Spleen (tissue), 11 donors: ENCODE data around the gene SPATA25. TPM values are rescaled to one million over a fixed set of nuclear protein-coding genes. Genes with fewer than 3 reads are reported as not detected.

ENCODE experiments used
- DNase-seq: peaks from one replicate; pipeline ENCODE4 v3.0.0-alpha.2; 2020
- H3K27ac ChIP-seq, 8 donors: fragments of 200-600 bp; sonication (generic) in 7 of 8; 1 replicate in 4 of 8; 2 replicates in 4 of 8; pipeline versions ENCODE4 v1.5.0 to v1.8.0; 2016 to 2021; ENCODE audit warnings: inconsistent platforms in 4 of 8, mild to moderate bottlenecking in 4 of 8, moderate library complexity in 1 of 8
- H3K27me3 ChIP-seq, 7 donors: fragments of 200-600 bp; sonication (generic) in 6 of 7; replicated peaks in 1 of 7; 1 replicate in 4 of 7; 2 replicates in 3 of 7; pipeline versions ENCODE4 v1.5.0 to v1.8.0; 2016 to 2021; ENCODE audit warnings: inconsistent platforms in 3 of 7, mild to moderate bottlenecking in 1 of 7
- H3K36me3 ChIP-seq, 6 donors: fragments of 200-600 bp; sonication (generic) in 5 of 6; 1 replicate in 4 of 6; 2 replicates in 2 of 6; pipeline versions ENCODE4 v1.5.0 to v1.8.0; 2016 to 2021; ENCODE audit warnings: inconsistent platforms in 2 of 6
- H3K4me1 ChIP-seq, 6 donors: fragments of 200-600 bp; sonication (generic) in 5 of 6; 1 replicate in 3 of 6; 2 replicates in 3 of 6; pipeline versions ENCODE4 v1.5.0 to v1.8.0; 2016 to 2021; ENCODE audit warnings: inconsistent platforms in 3 of 6
- H3K4me3 ChIP-seq, 8 donors: fragments of 200-600 bp; sonication (generic) in 7 of 8; 1 replicate in 4 of 8; 2 replicates in 4 of 8; pipeline versions ENCODE4 v1.5.0 to v1.8.0; 2016 to 2021; ENCODE audit warnings: inconsistent platforms in 4 of 8, mild to moderate bottlenecking in 4 of 8, moderate library complexity in 2 of 8
- H3K9me3 ChIP-seq, 8 donors: fragments of 200-600 bp; sonication (generic) in 7 of 8; 1 replicate in 4 of 8; 2 replicates in 4 of 8; pipeline versions ENCODE4 v1.5.0 to v1.8.0; 2016 to 2021; ENCODE audit warnings: inconsistent platforms in 4 of 8
- CTCF ChIP-seq, 11 experiments: fragments of 200-600 bp in 7 of 11; fragments of 450-650 bp in 4 of 11; sonication (generic) in 4 of 11; IDR thresholded peaks in 8 of 11; conservative IDR thresholded peaks in 3 of 11; 1 replicate in 7 of 11; 2 replicates in 4 of 11; pipeline versions ENCODE4 v1.4.0 to v1.8.0; 2016 to 2021; ENCODE audit warnings: antibody characterized with exemption in 11 of 11, inconsistent platforms in 4 of 11, mild to moderate bottlenecking in 1 of 11
- POLR2A ChIP-seq, 3 donors: fragments of 450-650 bp; IDR thresholded peaks; one replicate each; pipeline ENCODE4 v1.5.1; 2017; ENCODE audit warnings: antibody characterized with exemption in 3 of 3, mild to moderate bottlenecking in 1 of 3
- POLR2AphosphoS5 ChIP-seq, 3 donors: sonication (generic); formaldehyde crosslinking; IDR thresholded peaks; one replicate each; pipeline ENCODE4 v1.5.1; 2017; ENCODE audit warnings: antibody characterized with exemption in 3 of 3
- WGBS, 5 donors: extraction: QIAGEN DNeasy Blood & Tissue Kit in 3 of 5; methylation state at CpG; one replicate each; pipeline versions ENCODE4 v1.1.5 to v1.1.7; 2013 to 2018; 5-methylcytosine and 5-hydroxymethylcytosine counted together
- intact Hi-C: fragments of 100-400 bp; cut with DNase I; formaldehyde crosslinking; loops from one replicate; pipeline ENCODE4 v1.15.0; 2023; ENCODE audit warnings: low total_unique reads
- polyA plus RNA-seq, 3 donors: library from polyadenylated mRNA; stranded (reverse); fragments of 200-250 nt; gene quantifications; one replicate each; pipeline ENCODE4 v1.2.1, GENCODE V29; 2013
- total RNA-seq, 7 donors: library from RNA; depleted of rRNA in 3 of 7; stranded (reverse); fragments of >200 nt in 3 of 7; fragmentation: NEBNext Ultra II Directional in 4 of 7; extraction: Animal tissue kit (Norgen Biotek cat#: 25700) in 4 of 7; gene quantifications; one replicate each; pipeline versions ENCODE4 v1.1.0 to v1.2.1, GENCODE V29; 2016 to 2021
- donor health status: healthy with polysubstance abuse.
- donor health status: DM: no; HTN: no; CAD: no; lungs with moderate emphysema.
- donor health status: DM: no; HTN: no; CAD: no.
- donor health status: Bipolar disorder and iron deficiency.
- donor health status: healthy.
- donor health status: DM: no; HTN: no; CAD: no.
- donor health status: DM: yes; HTN: yes; CAD: no.

The SPATA25 gene
- total and polyA plus RNA-seq, 10 donors: 0.41 to 11.5 (median 3.0) TPM

GRCh38 chr20:45860560-45861220 lies 26.7 kb downstream of the SPATA25 start:
- no peaks in the 10 kb centered on the region for H3K9me3 ChIP-seq
- no peaks in the 10 kb centered on the region for H3K27me3 ChIP-seq
- TF ChIP-seq POLR2A (IDR thresholded peaks at IDR 0.05) (no peak), POLR2AphosphoS5 (IDR thresholded peaks at IDR 0.05) (no peak), CTCF (IDR thresholded peaks at IDR 0.05 in 8 of 11, conservative IDR thresholded peaks at IDR 0.05 in 3 of 11) (no peak)
- peaks cover 17 to 47% (median 22%) of the 10 kb centered on the region in 6 donors for H3K4me1 ChIP-seq
- no peak overlapping the region for H3K27ac ChIP-seq
- intact Hi-C loops: no loop called here
- no peaks in the 10 kb centered on the region for H3K36me3 ChIP-seq
- 69 to 81% (median 77%) methylated on average over 7 of the region's 7 CpGs for WGBS, 5 donors
- DNase-seq: no peak
- no peak overlapping the region for H3K4me3 ChIP-seq

- H3K27ac ChIP-seq: no peak overlapping the region
- 95 to 97% (median 95%) methylated on average over 5 of the region's 5 CpGs for WGBS, 5 donors
- DNase-seq: no peak
- no peaks in the 10 kb centered on the region for H3K9me3 ChIP-seq
- H3K4me1 ChIP-seq: peaks cover 23 to 55% (median 30%) of the 10 kb centered on the region in 6 donors
- H3K4me3 ChIP-seq: no peak overlapping the region
- H3K27me3 ChIP-seq: no peaks in the 10 kb centered on the region
- peaks cover 0 to 5% (median 0%) of the 10 kb centered on the region in 6 donors for H3K36me3 ChIP-seq
- intact Hi-C loops: no loop called here
- no peak for TF ChIP-seq CTCF (IDR thresholded peaks at IDR 0.05 in 8 of 11, conservative IDR thresholded peaks at IDR 0.05 in 3 of 11)
- no peak for TF ChIP-seq POLR2AphosphoS5 (IDR thresholded peaks at IDR 0.05)
These were observed 27.5 kb downstream of the SPATA25 start for GRCh38 chr20:45859916-45860315.

DNA sequence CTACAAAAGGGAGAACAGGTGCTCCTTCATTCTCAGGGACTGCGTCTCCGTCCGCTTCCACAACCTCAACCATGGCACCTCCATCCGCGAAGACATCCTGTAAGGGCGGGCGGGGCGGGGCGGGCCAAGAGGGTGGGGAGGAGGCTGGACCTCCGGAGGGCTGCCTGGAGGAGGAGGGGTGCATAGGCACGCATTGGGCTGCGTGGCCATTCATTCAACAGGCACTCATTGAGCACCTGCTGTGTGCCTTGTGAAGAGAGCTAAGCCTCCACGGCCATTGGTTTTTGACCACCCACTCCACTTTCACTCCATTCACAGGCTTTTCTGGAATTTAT lies 29.6 kb downstream of the SPATA25 start:
- H3K27ac ChIP-seq: peak overlapping the region; percentile 80 to 95 (median 88)
- no peak for TF ChIP-seq CTCF (IDR thresholded peaks at IDR 0.05 in 8 of 11, conservative IDR thresholded peaks at IDR 0.05 in 3 of 11)
- no peak for TF ChIP-seq POLR2AphosphoS5 (IDR thresholded peaks at IDR 0.05)
- no peak for DNase-seq
- H3K4me1 ChIP-seq: peaks cover 31 to 74% (median 38%) of the 10 kb centered on the region in 6 donors
- WGBS, 5 donors: 8 to 20% (median 8%) methylated on average over 7 to 13 of the region's 13 CpGs
- H3K4me3 ChIP-seq: peak overlapping the region; percentile 80 to 93 (median 87)
- no peaks in the 10 kb centered on the region for H3K9me3 ChIP-seq
- H3K27me3 ChIP-seq: no peaks in the 10 kb centered on the region
- peaks cover 0 to 25% (median 11%) of the 10 kb centered on the region in 6 donors for H3K36me3 ChIP-seq
- intact Hi-C loops: no loop called here

DNA sequence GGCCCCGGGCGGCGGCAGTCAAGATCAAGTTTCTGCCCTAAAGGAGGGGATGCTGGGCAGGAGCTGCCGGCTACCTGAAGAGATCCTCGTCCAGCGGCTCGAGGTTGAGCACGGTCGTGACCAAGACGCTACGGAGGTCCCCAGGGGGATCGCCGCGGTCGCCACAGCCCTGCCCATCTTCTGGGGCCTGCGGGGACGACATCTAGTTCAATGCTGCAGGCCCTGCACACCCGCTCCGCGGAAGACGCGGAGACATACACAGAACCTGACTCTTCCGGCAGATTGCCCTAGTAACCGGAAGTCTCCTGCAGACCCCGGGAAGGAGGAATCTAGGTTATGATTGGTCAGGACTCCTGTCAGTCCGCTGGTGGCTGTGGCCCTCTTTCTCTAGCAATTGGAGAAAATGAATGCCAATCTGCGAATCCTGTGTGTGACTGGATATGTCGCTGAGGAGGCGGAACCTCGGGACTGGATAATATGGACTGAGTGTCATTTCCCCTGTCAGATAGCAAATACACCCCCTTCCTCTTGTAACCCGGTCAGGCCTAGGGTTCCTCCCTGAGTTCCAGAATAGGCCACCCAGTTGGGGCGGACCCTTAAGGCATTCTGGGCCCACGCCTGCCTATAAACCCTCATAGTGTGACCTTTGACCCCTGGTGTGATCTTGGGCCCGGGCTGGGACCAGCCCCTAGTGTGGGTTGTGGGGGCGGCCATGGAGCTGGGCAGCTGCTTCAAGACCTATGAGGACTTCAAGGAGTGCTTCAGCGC lies 30.1 kb downstream of the SPATA25 start, which contains the start of the genes ACOT8 and ZSWIM3:
ACOT8 (minus strand) TSS at position 279 of the 768 bp plus-strand sequence; CDS start at position 202, 77 bp downstream.
ZSWIM3 (plus strand) TSS at position 501 of the 768 bp plus-strand sequence; CDS start at position 713, 212 bp downstream.
- Histone ChIP-seq H3K9me3 (no peaks in the 10 kb centered on the region), H3K36me3 (peaks cover 0 to 31% (median 14%) of the 10 kb centered on the region in 6 donors), H3K4me3 (peak within 1 kb of the TSS; percentile 80 to 93 (median 87)), H3K4me1 (peaks cover 31 to 79% (median 38%) of the 10 kb centered on the region in 6 donors), H3K27me3 (no peaks in the 10 kb centered on the region), H3K27ac (peak within 1 kb of the TSS; percentile 80 to 95 (median 88))
- DNase-seq: peak; percentile 93
- TF ChIP-seq CTCF (IDR thresholded peaks at IDR 0.05 in 8 of 11, conservative IDR thresholded peaks at IDR 0.05 in 3 of 11): peak in 1 of 11 experiments; percentile 16
- TF ChIP-seq POLR2A (IDR thresholded peaks at IDR 0.05): peak in 1 of 3 donors; percentile 72
- TF ChIP-seq POLR2AphosphoS5 (IDR thresholded peaks at IDR 0.05): peak; percentile 89 to 92 (median 90)
- intact Hi-C loops: no loop called here
- WGBS, 5 donors: 0 to 1% (median 0%) methylated on average over 21 to 36 of the region's 36 CpGs
